Hematopoietic multipotent progenitor cell treated with erythropoietin and hydrocortisone succinate and interleukin-3 and kit ligand, for 6 days (in vitro differentiated cells): ENCODE measurements around the gene WNK1.

ENCODE experiments used
- DNase-seq: peaks from one replicate; pipeline ENCODE4 v3.0.0-alpha.2; 2015

Gene WNK1

DNA sequence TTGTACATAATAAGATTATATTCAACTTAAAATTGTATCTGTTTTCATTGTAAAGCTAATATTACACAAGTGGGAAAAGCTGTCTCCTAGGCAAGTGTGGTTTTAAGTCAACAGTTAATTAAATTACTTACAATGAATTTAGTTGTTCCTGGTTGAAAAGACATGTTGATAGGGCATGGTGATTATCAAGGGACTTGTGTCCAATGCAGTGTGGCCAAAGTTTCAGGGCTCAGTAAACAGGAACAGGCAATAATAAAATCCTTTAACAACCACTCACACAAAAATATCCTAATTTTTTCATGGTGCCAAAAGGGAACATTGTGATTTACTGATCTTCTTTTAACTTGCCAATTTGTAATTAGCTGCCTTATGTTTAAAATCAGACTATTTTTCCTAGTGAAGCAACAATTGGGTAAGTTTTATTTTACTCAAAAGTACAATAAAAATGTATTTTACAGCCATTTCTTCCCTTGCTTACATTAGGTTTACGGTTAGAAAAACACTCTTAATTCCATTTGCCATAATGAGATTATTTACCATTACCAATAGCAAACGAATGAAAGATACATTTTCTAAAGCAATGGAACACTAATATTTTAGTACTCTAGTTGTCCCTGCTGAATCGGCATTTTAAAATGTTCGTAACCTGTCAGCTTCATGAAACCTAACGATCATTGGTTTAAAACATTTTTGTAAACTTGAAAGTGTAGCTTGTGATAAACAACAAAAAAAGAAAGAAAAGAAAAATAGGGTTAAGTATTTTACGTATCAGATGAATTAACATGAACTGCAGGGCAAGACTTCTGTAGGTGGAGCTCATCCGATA, 1.8 kb upstream of the WNK1 start:
- DNase-seq, result peak; percentile 60

DNA sequence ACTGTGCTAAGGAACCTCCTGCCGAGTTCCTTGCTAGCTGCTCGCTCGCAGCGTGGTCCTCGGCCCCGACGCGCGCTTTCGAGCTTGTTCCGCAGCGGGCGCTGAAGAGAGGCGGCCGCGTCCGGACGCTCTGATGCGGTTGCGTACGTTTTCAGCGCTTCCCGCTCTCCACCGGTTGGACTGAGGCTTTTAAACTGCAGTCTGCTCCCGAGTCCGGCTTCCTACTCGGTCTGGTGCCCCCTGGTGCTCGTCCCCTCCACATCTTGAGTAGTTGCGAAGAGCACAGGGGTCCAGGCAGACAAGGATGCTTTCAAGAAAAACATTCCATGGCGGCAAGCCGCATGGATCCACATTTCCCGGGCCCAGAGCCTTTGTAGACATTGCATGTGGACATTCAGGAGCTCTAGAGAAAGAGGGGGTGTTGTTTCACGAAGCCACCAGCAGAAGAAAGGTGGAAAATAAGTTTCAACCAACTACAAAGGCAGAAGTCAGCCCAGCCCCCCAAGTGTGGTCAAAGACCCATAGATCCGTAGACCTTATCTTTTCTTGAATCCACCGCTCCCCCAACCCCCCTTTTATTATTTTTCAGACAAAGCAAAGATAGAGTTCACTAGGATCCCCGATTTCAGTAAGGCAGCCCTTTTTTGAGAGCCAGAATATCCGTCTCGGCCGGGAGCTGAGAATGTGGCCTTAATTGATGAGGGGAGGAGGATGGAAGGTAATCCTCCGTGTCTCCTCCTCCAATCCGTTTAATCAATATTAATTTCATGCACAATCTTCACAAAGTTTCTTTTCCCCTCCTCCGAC, 984 bp upstream of the WNK1 start:
- DNase-seq, result peak; percentile 99

DNA sequence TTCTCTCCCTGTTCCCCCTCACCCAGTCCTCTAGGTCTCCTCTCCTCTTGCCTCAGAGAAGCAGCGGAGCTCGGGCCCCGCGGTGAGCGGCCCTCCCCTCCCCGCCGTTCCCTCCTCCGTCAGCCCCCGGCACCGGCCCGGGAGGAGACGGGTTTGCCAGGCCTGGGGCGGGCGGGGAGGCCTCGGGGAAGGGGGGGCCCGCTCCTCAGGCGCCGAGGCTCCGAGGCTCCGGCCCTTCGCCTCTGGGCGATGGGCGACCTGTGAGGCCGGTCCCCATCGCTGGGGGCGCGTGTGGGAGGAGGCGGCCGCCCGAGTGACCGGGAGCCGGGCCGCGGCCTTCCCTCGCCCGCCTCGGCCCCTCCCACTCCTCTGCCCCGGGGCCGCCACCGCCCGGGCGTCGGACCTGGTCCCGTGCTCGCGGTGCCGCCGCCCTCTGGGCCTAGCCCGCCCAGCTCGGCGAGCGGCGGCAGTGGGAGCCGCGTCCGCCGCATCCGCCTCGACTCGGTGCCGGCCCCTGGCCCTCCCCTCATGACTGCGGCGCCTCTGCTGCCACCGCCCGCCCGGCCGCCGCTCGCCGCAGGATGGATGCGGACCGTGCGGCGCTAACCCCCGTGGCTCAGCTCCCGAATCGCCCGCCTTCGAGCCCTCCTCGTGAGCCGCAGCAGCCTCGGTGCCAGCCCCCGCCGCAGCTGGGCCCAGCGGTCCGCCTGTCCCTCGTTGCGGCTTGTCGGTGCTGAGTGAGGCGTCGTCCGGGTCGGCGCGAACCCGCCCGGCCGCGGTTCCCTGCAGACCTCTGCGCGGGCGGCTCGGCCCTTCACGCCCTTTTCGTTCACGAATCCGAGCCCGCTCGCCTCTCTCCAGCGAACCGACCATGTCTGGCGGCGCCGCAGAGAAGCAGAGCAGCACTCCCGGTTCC, 574 bp downstream of the WNK1 start:
- peak; percentile 64 for DNase-seq

DNA sequence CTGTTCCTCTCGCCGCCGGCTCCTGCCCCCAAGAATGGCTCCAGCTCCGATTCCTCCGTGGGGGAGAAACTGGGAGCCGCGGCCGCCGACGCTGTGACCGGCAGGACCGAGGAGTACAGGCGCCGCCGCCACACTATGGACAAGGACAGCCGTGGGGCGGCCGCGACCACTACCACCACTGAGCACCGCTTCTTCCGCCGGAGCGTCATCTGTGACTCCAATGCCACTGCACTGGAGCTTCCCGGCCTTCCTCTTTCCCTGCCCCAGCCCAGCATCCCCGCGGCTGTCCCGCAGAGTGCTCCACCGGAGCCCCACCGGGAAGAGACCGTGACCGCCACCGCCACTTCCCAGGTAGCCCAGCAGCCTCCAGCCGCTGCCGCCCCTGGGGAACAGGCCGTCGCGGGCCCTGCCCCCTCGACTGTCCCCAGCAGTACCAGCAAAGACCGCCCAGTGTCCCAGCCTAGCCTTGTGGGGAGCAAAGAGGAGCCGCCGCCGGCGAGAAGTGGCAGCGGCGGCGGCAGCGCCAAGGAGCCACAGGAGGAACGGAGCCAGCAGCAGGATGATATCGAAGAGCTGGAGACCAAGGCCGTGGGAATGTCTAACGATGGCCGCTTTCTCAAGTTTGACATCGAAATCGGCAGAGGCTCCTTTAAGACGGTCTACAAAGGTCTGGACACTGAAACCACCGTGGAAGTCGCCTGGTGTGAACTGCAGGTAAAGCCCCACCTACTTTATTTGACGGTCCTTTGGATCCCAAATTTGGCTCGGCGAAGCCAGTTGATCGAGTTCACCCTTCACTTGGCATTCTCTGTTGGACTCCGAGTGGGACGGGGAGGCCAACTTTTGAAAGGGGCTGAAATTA, 1.5 kb downstream of the WNK1 start:
- peak; percentile 76 for DNase-seq

DNA sequence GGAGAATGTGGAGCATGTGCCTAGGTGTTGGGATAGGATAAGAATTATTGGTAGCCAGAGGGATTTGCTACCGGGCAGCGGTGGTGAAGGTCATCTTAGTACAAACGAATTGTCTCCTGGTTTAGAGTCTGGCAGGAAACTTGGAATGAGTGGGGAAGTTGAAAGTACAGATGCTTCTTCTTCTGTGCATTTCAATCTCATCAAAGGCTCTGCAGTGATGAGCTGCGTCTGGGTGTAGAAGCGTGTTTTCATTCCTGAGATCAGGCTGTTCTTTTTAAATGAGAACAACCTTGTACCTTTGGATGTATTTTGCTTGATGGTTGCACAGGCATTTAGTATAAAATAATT, 2.1 kb downstream of the WNK1 start:
- DNase-seq, result peak; percentile 33

DNA sequence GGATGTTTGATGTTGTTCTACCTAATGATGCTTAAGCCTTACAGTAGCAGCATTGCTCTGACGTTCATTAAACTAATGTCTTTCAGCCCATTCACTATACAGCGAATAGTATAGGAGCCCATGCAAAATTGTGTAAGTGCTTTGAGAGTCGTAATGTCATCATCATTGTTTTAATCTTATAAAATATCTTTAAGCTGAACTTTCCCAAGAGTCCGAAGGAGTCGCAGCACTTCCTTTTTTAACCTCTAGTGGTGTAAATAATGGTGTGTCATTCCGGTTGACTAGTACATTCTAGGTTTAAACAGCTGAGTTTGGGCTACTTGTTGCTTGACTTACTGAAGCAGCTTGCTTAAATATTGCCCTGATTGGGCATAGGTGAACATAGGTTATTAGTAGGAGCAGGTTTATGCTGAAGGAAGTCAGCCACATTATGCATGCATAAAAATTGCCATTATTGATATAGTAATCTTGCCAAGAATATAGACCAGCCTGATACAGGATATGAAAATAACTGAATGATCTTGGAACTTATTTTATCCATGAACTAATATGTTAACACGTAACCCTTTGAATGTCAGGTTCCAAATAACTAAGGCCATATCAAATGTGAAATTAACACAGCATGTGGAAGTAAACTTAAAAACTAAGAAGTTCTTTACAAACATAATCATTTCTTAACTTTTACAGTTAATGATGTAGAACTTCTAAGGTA, 2.6 kb downstream of the WNK1 start:
- peak; percentile 91 for DNase-seq

DNA sequence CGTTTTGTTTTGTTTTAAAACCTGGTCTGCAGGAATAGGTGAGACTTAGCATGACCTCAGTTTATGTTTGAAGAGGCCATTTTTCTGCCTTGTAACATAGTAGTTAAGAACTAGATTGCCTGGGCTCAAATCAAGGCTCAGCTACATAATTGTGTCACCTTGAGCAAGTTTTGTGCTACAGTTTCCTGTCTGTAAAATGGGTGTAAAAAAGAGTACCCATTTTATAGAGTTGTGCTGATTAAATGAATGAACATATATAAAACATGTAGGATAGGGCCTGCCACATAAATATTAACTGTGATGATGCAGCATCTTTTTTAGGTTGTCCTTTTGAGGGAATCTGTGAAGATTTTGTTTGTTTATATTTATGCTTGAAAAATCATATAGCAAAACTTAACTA, 7.2 kb downstream of the WNK1 start:
- no peak for DNase-seq

DNA sequence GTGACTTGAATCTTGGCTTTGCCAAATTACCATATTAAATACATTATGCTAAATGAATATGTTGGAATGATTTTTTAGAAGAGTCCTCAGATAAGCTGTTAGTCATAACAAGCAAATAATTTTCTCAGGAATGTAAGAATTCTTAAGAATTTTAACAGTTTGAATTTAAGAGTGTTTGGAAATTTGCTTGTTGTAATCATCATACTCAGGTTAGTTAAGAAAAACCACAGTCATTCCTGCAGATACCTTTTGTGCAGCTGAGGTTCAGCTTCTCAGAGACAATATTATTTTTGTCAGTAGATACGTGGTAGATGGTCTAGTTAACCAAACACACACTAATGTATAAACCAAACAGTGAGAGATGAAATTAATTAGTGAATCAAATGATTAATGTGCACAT, 8.9 kb downstream of the WNK1 start:
- DNase-seq, result no peak

DNA sequence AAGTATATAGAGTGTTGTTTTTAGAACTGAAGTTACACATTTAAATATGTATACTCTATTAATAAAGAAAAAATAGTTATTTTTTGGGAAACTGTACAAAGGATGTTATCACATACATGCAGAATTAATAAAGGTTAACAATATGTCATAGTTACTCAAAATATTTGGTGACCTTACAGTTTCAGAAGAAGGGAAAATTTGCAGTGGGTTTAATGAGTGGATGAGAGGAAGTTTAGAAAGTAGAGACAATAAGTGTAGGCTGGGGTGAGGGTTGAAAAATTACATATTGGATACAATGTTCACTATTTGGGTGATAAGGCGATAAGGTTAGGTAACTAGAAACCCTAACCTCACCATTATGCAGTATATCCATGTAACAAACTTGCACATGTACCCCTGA, 13.5 kb downstream of the WNK1 start:
- no peak for DNase-seq

DNA sequence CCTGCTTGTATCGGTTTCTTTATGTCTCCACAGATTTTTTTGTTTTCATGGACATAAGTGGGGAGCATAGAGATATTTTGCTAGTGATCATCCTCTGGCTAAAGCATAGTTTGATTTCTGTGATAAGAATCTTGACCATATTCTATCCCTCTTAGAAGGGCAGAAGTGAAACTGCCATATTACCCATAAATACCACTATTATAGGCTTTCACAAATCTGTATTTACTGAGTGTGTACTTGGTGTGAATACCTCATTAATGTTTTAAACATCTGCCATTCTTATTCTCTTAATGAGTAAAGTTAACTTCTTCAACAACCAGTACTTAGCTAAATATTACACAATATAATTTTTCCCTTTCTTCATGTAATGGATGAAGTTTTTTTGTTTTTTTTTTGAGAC, 16.1 kb downstream of the WNK1 start:
- no peak for DNase-seq

DNA sequence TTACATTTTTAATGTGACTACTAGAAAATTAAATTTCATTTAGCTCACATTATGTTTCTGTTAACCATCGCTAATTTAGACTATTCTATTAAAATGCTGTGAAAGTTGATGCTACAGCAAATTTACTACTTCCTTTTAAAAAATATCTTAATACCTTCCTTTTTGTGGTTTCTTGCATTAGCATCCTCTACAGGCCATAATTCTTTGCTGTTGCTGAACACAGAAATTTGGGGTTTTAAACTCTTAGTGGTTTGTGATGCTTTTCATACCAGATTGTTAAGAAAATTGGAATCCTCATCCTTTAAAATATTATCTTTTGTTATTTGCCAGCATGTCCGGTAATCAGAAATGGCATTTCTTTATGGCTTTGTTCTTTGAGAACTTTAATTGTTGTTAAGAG, 18.1 kb downstream of the WNK1 start:
- DNase-seq, result peak; percentile 22

DNA sequence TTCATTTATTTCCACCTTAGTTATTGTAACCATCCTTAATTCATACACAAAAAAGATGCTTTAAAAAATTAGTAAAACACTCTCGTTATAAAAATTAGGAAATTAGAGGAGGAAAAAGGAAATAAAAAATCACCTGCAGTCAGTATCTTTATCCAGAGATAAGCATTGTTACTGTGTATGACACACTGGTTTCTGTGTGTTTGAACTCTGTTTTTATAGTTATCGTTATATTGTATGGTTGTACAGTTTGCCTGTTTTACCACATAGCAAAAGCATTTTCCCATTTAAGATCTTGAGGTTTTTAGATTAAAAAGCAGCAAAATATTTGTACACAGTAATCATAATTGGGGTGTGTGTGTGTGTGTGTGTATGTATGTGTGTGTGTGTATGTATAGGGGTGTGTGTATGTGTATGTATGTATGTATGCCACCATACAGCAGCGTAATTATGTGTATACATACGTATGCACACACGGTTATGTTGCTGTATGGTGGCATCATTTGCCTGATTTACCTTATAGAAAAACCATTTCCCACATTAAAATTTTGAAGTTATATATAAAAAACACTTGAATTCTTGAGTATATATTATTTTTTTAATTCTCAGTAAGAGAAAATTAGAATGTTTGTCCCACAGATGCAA, 19.8 kb downstream of the WNK1 start:
- peak; percentile 0 for DNase-seq

DNA sequence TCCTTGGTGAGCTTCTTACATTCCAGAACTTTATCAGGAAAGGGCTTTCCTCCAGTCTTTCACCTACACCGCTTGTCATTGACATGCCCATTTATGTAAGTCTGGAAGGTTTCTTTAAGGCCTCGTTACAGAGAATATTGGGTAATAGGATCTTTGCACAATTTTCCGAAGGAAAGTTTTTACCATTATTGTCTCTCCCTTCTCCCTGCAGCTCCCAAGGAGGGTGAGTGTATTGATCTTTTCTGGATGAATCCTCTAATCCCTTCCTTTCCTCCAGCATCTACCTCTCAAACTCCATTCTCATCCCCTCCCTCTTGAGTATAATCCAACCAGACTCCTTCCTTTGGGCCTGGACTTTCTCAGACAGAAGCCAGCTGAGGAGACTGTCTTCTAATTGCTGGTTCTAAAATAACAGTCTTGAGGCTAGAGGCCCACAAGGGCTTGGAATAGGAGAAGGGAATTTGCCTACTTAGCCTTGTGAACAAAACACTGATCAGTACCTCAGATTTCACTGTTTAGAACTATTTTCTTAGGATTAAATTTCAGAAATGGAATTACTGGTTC, 21.8 kb downstream of the WNK1 start:
- peak; percentile 0 for DNase-seq

DNA sequence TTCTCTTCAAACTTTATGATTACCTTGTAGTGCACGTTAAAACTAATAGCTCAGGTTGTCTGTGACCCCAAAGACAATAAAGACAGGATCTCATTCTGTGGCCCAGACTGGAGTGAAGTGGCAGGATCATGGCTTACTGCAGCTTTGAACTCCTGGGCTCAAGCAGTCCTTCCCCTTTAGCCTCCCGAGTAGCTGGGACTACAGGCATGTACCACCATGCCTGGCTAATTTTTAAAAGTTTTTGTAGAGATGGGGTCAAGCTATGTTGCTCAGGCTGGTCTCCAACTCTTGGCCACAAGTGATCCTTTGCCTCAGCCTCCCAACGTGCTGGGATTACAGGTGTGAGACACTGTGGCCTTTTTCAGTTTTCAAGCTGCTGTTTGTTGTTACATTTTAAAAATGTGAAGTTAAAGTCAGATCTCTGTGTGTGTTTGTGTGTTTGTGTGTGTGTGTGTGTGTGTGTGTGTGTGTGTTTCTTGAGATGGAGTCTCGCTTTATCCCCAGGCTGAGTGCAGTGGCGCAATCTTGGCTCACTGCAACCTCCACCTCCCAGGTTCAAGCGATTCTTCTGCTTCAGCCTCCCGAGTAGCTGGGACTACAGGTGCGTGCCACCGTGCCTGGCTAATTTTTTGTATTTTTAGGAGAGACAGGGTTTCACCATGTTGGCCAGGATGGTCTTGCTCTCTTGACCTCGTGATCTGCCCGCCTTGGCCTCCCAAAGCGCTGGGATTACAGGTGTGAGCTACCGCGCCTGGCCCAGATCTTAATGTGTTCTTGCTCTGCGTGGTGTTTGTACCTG, 23.8 kb downstream of the WNK1 start:
- DNase-seq, result peak; percentile 1

DNA sequence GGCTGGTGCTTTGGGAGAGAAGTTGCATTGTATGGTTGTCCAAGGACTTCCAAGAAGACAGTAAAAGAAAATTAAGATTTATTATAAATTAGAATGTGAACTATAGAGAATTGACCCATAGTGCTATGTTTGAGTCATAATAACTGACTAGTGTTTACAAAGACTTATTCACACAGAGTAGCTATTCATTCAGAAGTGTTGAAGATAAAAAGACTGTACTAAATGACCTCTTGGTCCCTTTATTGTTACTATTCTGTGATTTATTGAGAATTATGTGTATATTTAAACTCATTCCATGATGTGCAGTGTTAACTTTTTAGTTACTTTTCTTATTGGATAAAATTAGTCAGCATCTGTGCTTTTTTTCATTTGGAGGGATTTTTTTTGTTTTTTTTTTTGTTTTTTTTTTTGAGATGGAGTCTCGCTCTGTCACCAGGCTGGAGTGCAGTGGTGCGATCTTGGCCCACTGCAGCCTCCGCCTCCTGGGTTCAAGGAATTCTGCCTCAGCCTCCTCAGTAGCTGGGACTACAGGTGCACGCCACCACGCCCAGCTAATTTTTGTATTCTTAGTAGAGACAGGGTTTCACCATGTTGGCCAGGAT, 24.5 kb downstream of the WNK1 start:
- DNase-seq, result peak; percentile 1

DNA sequence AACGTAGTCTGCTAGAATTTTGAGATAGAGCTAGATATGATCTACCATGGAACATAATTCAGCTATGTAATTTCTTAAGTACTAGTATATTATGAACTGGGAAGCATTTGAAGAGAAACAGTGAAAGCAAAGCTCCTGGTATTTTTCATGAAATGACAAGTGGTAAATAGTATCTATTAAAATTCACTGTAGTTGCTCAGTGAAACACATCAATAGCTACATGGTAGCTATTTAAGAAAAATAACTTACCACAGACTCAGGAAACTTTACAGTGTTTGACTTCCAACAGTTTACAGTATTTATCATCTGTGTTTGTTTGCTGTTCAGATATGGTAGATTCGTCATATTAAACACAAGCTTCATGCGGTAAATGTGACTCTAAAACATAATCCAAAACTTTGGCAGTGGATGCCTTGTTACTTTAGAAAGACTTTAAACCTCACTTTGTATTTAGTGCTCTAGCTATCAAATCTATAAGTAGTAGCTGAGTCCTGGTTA, 25.2 kb downstream of the WNK1 start:
- peak; percentile 1 for DNase-seq

DNA sequence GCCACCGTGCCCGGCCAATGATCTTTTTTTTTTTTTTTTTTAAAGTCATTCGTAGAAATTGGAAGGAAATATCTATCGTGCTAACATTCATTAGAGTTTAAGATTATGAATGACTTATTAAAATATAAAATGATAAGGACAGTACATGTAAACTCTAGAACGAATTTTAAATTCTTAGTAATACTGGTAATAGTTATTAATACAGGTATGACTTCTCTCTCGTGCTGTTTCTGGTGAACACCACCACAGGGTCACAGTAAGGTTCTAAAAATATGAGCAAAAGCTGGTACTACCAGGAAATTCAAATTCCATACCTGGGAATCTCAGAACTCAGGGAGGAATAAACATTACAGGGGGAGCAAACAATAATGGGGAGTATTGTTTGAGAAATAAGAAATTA, 26.2 kb downstream of the WNK1 start:
- DNase-seq, result peak; percentile 0

DNA sequence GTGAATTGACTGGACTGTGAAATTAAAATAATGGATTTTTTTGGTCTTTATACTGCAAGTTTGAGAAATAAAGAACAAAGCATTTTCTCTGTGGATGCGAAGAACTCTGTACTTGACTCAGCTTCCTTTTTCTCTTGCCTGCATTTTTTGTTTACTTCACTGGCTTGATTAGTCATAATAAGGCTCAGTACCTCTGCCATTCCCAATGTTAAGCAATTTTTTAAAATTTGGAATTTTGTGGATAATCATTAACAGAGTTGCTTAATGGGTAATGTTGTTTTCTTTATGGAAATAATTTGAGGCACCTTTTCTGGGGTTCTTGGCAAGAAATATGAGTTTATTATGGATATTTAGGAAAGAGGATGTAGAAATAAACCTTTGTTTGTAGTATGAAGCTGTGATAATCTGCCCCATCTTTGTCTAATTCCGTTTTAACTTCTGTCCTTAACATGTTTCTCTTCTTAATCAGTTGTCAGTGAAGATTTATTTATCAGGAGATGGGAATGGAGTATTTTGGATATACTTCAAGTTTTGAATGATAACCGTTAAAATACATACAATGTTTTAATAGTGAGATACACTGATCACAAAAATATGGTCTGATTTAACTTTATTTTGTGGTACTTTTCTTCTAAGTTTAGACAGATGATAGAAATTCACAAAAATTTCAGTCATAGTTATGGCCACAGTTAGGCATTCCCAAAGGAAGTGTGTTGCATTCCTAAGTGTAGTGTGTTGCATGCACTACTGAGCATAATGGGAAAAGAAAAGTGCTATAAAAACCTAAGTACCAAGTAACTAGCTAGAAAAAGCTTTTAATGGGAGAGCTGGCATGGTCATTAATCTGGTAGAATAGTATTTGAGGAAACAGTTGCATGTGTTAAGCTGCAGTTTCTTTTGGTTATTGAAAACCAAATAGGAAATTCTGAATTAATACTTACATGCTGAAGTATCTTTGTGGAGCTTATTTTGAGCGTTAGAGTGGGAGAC, 27.7 kb downstream of the WNK1 start:
- peak; percentile 5 for DNase-seq
